HepG2 (cell line): Measurements from ENCODE around the gene EPB41L1. TPM values are rescaled to one million over a fixed set of nuclear protein-coding genes. Genes with fewer than 3 reads are reported as not detected.

ENCODE experiments used
- ATF3 ChIP-seq: sonication (generic); formaldehyde crosslinking; IDR thresholded peaks from 2 replicates; pipeline ENCODE4 v1.4.0; 2020; ENCODE audit warnings: missing genetic modification reagents
- CBFB ChIP-seq: sonication (generic); formaldehyde crosslinking; IDR thresholded peaks from 2 replicates; pipeline ENCODE4 v1.4.0; 2020; ENCODE audit warnings: missing genetic modification reagents
- CBX1 ChIP-seq: IDR thresholded peaks from one replicate; pipeline ENCODE4 v1.6.1; 2016; ENCODE audit warnings: antibody characterized with exemption, low read depth
- EEA1 ChIP-seq: sonication (generic); formaldehyde crosslinking; IDR thresholded peaks from 2 replicates; pipeline ENCODE4 v1.5.1; 2020; ENCODE audit warnings: mild to moderate bottlenecking, missing genetic modification reagents, borderline replicate concordance
- GFI1 ChIP-seq: sonication (generic); formaldehyde crosslinking; IDR thresholded peaks from 2 replicates; pipeline ENCODE4 v1.5.0; 2020; ENCODE audit warnings: missing genetic modification reagents, mild to moderate bottlenecking, borderline replicate concordance
- HNRNPH1 ChIP-seq: fragments of 200-400 bp; formaldehyde crosslinking; optimal IDR thresholded peaks from 2 replicates; pipeline ENCODE3; 2017; ENCODE audit warnings: mild to moderate bottlenecking, low read depth, low read length
- ISL2 ChIP-seq: sonication (generic); formaldehyde crosslinking; IDR thresholded peaks from 2 replicates; pipeline ENCODE4 v1.5.0; 2020; ENCODE audit warnings: missing genetic modification reagents
- JDP2 ChIP-seq: sonication (generic); formaldehyde crosslinking; IDR thresholded peaks from 2 replicates; pipeline ENCODE4 v1.8.1; 2022; ENCODE audit warnings: missing genetic modification reagents, borderline replicate concordance
- MED8 ChIP-seq: sonication (generic); formaldehyde crosslinking; IDR thresholded peaks from 2 replicates; pipeline ENCODE4 v1.8.1; 2023; ENCODE audit warnings: mild to moderate bottlenecking, missing genetic modification reagents; ENCODE audit not compliant: insufficient replicate concordance
- NCOA2 ChIP-seq: sonication (generic); formaldehyde crosslinking; IDR thresholded peaks from 2 replicates; pipeline ENCODE4 v1.8.0; 2022; ENCODE audit warnings: inconsistent platforms
- NFE2L1 ChIP-seq: sonication (generic); formaldehyde crosslinking; IDR thresholded peaks from 2 replicates; pipeline ENCODE4 v1.4.0; 2020; ENCODE audit warnings: missing genetic modification reagents, mild to moderate bottlenecking, borderline replicate concordance
- NPAS2 ChIP-seq: sonication (generic); formaldehyde crosslinking; IDR thresholded peaks from 2 replicates; pipeline ENCODE4 v1.8.0; 2022; ENCODE audit warnings: mild to moderate bottlenecking, missing genetic modification reagents, borderline replicate concordance
- NRL ChIP-seq: sonication (generic); formaldehyde crosslinking; IDR thresholded peaks from 2 replicates; pipeline ENCODE4 v1.5.0; 2020; ENCODE audit warnings: missing genetic modification reagents, mild to moderate bottlenecking, moderate library complexity, borderline replicate concordance
- PBX3 ChIP-seq: sonication (generic); formaldehyde crosslinking; IDR thresholded peaks from 2 replicates; pipeline ENCODE4 v1.8.1; 2023; ENCODE audit warnings: missing genetic modification reagents, inconsistent platforms, borderline replicate concordance
- RBM39 ChIP-seq: fragments of 200-400 bp; formaldehyde crosslinking; IDR thresholded peaks from one replicate; pipeline ENCODE4 v1.6.1; 2018; ENCODE audit warnings: antibody characterized with exemption, mild to moderate bottlenecking, low read depth, low read length; ENCODE audit not compliant: poor library complexity, severe bottlenecking
- RCOR2 ChIP-seq: IDR thresholded peaks from 2 replicates; pipeline ENCODE4 v1.6.1; 2016; ENCODE audit warnings: missing biosample characterization, missing genetic modification reagents
- RORA ChIP-seq: sonication (generic); formaldehyde crosslinking; IDR thresholded peaks from 2 replicates; pipeline ENCODE4 v1.5.0; 2020; ENCODE audit warnings: mild to moderate bottlenecking, missing genetic modification reagents, moderate library complexity
- SP1 ChIP-seq, 2 experiments: fragments of 450-650 bp in 1 of 2; sonication (generic) in 1 of 2; formaldehyde crosslinking in 1 of 2; IDR thresholded peaks; 2 replicates each; pipeline versions ENCODE4 v1.4.0 to v1.6.1; 2016 to 2020; ENCODE audit warnings: missing genetic modification reagents in 1 of 2
- TCF7 ChIP-seq: sonication (generic); IDR thresholded peaks from 2 replicates; pipeline ENCODE4 v1.6.1; 2016; ENCODE audit warnings: antibody characterized with exemption, low read depth
- TMF1 ChIP-seq: sonication (generic); formaldehyde crosslinking; IDR thresholded peaks from 2 replicates; pipeline ENCODE4 v1.8.1; 2022; ENCODE audit warnings: low read depth, missing genetic modification reagents
- YEATS2 ChIP-seq: sonication (generic); formaldehyde crosslinking; IDR thresholded peaks from 2 replicates; pipeline ENCODE4 v1.4.0; 2020; ENCODE audit warnings: missing genetic modification reagents, borderline replicate concordance
- ZBTB7B ChIP-seq: sonication (generic); formaldehyde crosslinking; IDR thresholded peaks from 2 replicates; pipeline ENCODE4 v1.4.0; 2020; ENCODE audit warnings: missing genetic modification reagents
- ZNF251 ChIP-seq: sonication (generic); formaldehyde crosslinking; IDR thresholded peaks from 2 replicates; pipeline ENCODE4 v1.9.0; 2021; ENCODE audit warnings: mild to moderate bottlenecking, missing genetic modification reagents
- ZNF446 ChIP-seq: sonication (generic); formaldehyde crosslinking; IDR thresholded peaks from 2 replicates; pipeline ENCODE4 v1.5.0; 2020; ENCODE audit warnings: mild to moderate bottlenecking, missing genetic modification reagents
- ZNF567 ChIP-seq: sonication (generic); formaldehyde crosslinking; IDR thresholded peaks from 2 replicates; pipeline ENCODE4 v1.8.1; 2023; ENCODE audit warnings: mild to moderate bottlenecking, missing genetic modification reagents, borderline replicate concordance
- ZNF660 ChIP-seq: sonication (generic); formaldehyde crosslinking; IDR thresholded peaks from 2 replicates; pipeline ENCODE4 v1.5.1; 2020; ENCODE audit warnings: mild to moderate bottlenecking, low read depth, missing genetic modification reagents, borderline replicate concordance
- ZNF761 ChIP-seq: sonication (generic); formaldehyde crosslinking; conservative IDR thresholded peaks from 2 replicates; pipeline ENCODE4 v1.4.0; 2020; ENCODE audit warnings: mild to moderate bottlenecking, missing genetic modification reagents
- ZNF766 ChIP-seq: sonication (generic); formaldehyde crosslinking; IDR thresholded peaks from 2 replicates; pipeline ENCODE4 v1.5.0; 2020; ENCODE audit warnings: missing genetic modification reagents, borderline replicate concordance
- ZNF770 ChIP-seq: sonication (generic); formaldehyde crosslinking; IDR thresholded peaks from 2 replicates; pipeline ENCODE4 v1.5.0; 2020; ENCODE audit warnings: mild to moderate bottlenecking, missing genetic modification reagents
- polyA plus RNA-seq, 8 experiments: library from polyadenylated mRNA; depleted of rRNA in 3 of 8; stranded (reverse) in 7 of 8; unstranded in 1 of 8; fragments of >200 nt; fragmentation: Illumina TruSeq in 4 of 8; extraction: Trizol in 4 of 8; gene quantifications; 2 replicates each; pipeline versions ENCODE4 v1.2.1 to v1.2.3, GENCODE V29; 2011 to 2016; ENCODE audit warnings: low read depth in 4 of 8, missing spikeins in 1 of 8, mixed read lengths in 1 of 8; ENCODE audit not compliant: insufficient read depth in 1 of 8
- total RNA-seq, 5 experiments: library from RNA; depleted of rRNA; stranded (reverse); fragments of >200 nt; fragmentation: Illumina TruSeq; extraction: Trizol; gene quantifications; 2 replicates each; pipeline ENCODE4 v1.2.3, GENCODE V29; 2016; ENCODE audit warnings: low read depth in 1 of 5

Gene EPB41L1
- total and polyA plus RNA-seq, 2 of the 13 experiments (the other 11 are each of a cell fraction or from before 2014, with no cell fraction given), result 16.7 to 39.0 TPM

GRCh38 chr20:36182604-36183154 lies 28.1 kb downstream of the EPB41L1 start (continued):
- TF ChIP-seq EEA1 (CRISPR knock-in tag), result no peak
- TF ChIP-seq ZNF766 (CRISPR knock-in tag), result no peak
- TF ChIP-seq PBX3 (CRISPR knock-in tag), result no peak
- TF ChIP-seq ISL2 (CRISPR knock-in tag), result no peak
- no peak for TF ChIP-seq SP1 (IDR thresholded peaks at IDR 0.05)
- TF ChIP-seq SP1 (CRISPR knock-in tag; IDR thresholded peaks at IDR 0.05), result 0 out of 2 replicates have a peak, but pooled peaks have one; percentile 2
- no peak for TF ChIP-seq ZNF251 (CRISPR knock-in tag)
- no peak for TF ChIP-seq NPAS2 (CRISPR knock-in tag)
- TF ChIP-seq CBX1, result peak; percentile 6
- no peak; the same call in 1 of the 2 replicates for TF ChIP-seq CBFB (CRISPR knock-in tag)
- peak; percentile 2; the same call in 1 of the 2 replicates for TF ChIP-seq TMF1 (CRISPR knock-in tag)
- 0 out of 2 replicates have a peak, but pooled peaks have one; percentile 39 for TF ChIP-seq YEATS2 (CRISPR knock-in tag)
- TF ChIP-seq ZBTB7B (CRISPR knock-in tag), result 0 out of 2 replicates have a peak, but pooled peaks have one; percentile 15
- peak; percentile 41 for TF ChIP-seq ZNF770
- TF ChIP-seq JDP2 (CRISPR knock-in tag), result no peak
- TF ChIP-seq HNRNPH1, result no peak
- TF ChIP-seq RCOR2 (CRISPR knock-in tag), result no peak
- no peak for TF ChIP-seq ZNF446 (CRISPR knock-in tag)
- TF ChIP-seq MED8 (CRISPR knock-in tag), result peak; percentile 90
- no peak for TF ChIP-seq NFE2L1 (CRISPR knock-in tag)
- no peak for TF ChIP-seq NRL (CRISPR knock-in tag)
- TF ChIP-seq RBM39, result no peak
- peak; percentile 49; the same call in 1 of the 2 replicates for TF ChIP-seq GFI1 (CRISPR knock-in tag)
- TF ChIP-seq RORA (CRISPR knock-in tag), result no peak
- no peak for TF ChIP-seq NCOA2 (CRISPR knock-in tag)
- TF ChIP-seq ZNF567, result no peak
- TF ChIP-seq TCF7, result peak; percentile 77
- no peak for TF ChIP-seq ZNF660
- TF ChIP-seq ZNF761 (CRISPR knock-in tag), result no peak
- TF ChIP-seq ATF3, result no peak
